ENCODE measurements around the gene ELAVL1. TPM values are rescaled to one million over a fixed set of nuclear protein-coding genes. Genes with fewer than 3 reads are reported as not detected.
A peak's percentile ranks its signal among the peaks of the same experiment; 100 is the strongest.

ELAVL1 gene
- total RNA-seq, 6 experiments from 2014 or later: 25.3 to 33.6 (median 30.3) TPM

DNA sequence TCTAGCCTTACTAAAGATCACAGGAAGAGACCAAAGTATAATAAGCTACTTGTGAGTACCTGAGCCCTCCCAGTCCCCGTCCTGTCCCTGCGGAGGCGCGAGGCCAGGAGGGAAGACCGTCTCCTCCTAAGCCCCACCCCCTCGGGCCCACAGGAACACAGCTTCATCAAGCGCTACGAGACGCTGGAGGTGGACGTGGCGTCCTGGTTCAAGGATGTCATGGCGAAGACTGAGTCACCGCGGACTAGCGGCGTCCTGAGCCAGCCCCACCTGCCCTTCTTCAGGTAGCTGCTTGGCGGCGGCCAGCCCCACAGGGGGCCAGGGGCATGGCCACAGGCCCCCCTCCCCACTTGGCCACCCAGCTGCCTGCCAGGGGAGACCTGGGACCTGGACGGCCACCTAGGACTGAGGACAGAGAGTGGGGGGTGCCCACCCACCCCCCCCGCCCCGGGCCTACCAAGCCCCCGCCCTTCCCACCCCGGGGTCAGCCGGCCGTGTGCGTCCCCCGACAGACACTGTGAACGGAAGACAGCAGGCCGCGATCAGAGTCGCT lies 93.2 kb downstream of the ELAVL1 start:
- Histone ChIP-seq H3K27me3 (no peaks in the 10 kb centered on the region), H3K36me3 (peaks cover 0 to 24% (median 8%) of the 10 kb centered on the region in 4 donors), H3K9me3 (no peaks in the 10 kb centered on the region), H3K4me3 (no peak overlapping the region), H3K4me1 (peaks cover 0 to 15% (median under 1%) of the 10 kb centered on the region in 4 donors), H3K27ac (no peak overlapping the region)
- peak in 2 of 3 donors; percentile 51 to 52 for DNase-seq
- intact Hi-C loops (cut with DNase I): no loop called here
- 100% methylated on average over 2 of the region's 31 CpGs for WGBS (ENCODE audit: insufficient coverage, low coverage, low lambda C conversion rate, missing lambda C conversion rate)
- ATAC-seq: no peak
- TF ChIP-seq, protein P1, sequence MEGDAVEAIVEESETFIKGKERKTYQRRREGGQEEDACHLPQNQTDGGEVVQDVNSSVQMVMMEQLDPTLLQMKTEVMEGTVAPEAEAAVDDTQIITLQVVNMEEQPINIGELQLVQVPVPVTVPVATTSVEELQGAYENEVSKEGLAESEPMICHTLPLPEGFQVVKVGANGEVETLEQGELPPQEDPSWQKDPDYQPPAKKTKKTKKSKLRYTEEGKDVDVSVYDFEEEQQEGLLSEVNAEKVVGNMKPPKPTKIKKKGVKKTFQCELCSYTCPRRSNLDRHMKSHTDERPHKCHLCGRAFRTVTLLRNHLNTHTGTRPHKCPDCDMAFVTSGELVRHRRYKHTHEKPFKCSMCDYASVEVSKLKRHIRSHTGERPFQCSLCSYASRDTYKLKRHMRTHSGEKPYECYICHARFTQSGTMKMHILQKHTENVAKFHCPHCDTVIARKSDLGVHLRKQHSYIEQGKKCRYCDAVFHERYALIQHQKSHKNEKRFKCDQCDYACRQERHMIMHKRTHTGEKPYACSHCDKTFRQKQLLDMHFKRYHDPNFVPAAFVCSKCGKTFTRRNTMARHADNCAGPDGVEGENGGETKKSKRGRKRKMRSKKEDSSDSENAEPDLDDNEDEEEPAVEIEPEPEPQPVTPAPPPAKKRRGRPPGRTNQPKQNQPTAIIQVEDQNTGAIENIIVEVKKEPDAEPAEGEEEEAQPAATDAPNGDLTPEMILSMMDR (IDR thresholded peaks at IDR 0.05): no peak
- no peak for TF ChIP-seq POLR2A (IDR thresholded peaks at IDR 0.05)

DNA sequence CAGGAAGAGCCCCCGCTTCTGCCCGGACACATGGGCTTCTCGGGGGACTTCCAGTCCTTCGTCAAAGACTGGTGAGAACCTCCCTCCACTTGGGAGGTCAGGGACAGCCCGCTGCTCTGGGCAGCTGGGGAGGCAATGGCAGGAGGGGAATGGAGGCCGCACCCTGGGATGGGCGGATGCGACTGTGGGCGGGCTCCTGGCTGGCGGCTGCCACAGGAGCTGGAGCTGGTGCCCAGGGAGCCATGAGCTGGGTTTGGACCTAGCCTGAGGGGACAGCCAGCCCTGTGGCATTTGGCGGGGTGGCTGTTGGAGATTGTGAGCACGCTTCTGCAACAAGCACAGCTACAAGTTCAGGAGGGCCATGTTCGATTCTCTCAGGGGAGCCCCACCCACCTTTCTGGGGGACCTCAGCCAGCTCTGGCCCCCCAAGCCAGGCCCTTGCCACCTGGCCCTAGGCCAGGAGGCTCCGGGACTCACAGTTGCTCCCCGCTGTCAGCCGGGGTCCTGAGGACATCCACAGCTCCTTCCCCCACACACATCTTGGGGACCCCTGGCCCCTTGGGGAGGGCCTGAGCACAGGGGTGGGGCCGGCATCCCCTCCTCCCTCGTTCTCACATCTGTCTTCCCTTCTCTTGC lies 93.8 kb downstream of the ELAVL1 start:
- ATAC-seq: no peak
- no peaks in the 10 kb centered on the region for H3K9me3 ChIP-seq

DNA sequence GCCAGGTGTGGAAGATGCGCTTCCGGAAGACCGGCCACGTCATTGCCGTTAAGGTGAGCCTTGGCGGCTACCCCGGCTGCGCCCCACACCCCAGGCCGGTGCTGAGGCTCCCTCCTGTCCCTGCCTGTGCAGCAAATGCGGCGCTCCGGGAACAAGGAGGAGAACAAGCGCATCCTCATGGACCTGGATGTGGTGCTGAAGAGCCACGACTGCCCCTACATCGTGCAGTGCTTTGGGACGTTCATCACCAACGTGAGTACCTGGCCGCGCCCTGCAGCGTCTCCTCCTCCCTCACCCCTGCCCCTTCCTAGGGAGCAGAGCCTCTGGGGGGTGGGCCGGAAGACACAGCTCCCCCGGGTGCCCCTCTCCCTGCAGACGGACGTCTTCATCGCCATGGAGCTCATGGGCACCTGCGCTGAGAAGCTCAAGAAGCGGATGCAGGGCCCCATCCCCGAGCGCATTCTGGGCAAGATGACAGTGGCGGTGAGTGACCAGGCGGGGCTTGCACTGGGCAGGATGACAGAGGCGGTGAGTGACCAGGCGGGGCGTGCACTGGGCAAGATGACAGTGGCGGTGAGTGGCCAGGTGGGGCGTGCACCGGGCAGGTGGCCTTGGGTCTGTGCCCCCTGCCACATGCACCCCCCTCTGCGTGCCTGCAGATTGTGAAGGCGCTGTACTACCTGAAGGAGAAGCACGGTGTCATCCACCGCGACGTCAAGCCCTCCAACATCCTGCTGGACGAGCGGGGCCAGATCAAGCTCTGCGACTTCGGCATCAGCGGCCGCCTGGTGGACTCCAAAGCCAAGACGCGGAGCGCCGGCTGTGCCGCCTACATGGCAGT lies 94.9 kb downstream of the ELAVL1 start:
- H3K9me3 ChIP-seq: no peaks in the 10 kb centered on the region
- H3K4me1 ChIP-seq: no peaks in the 10 kb centered on the region
- no peaks in the 10 kb centered on the region for H3K27me3 ChIP-seq
- peak in 2 of 3 donors; percentile 54 to 57 for DNase-seq
- peaks cover 0 to 24% (median 8%) of the 10 kb centered on the region in 4 donors for H3K36me3 ChIP-seq
- 94% methylated on average over 15 of the region's 54 CpGs for WGBS (ENCODE audit: insufficient coverage, low coverage, low lambda C conversion rate, missing lambda C conversion rate)
- intact Hi-C loops (cut with DNase I): no loop called here
- H3K27ac ChIP-seq: no peak overlapping the region
- no peak overlapping the region for H3K4me3 ChIP-seq
- ATAC-seq: peak in 2 of 4 donors; percentile 4 to 31
- TF ChIP-seq, protein P1 (IDR thresholded peaks at IDR 0.05): no peak
- no peak for TF ChIP-seq POLR2A (IDR thresholded peaks at IDR 0.05)

More for the DNA sequence above, 93.8 kb downstream of the ELAVL1 start:
- intact Hi-C loops (cut with DNase I): no loop called here
- Histone ChIP-seq H3K4me1 (peaks cover 0 to 9% (median 0%) of the 10 kb centered on the region in 4 donors), H3K36me3 (peaks cover 0 to 24% (median 8%) of the 10 kb centered on the region in 4 donors), H3K27ac (no peak overlapping the region), H3K4me3 (no peak overlapping the region), H3K27me3 (no peaks in the 10 kb centered on the region)
- no peak for TF ChIP-seq POLR2A (IDR thresholded peaks at IDR 0.05)
- TF ChIP-seq, protein P1 (IDR thresholded peaks at IDR 0.05): no peak
- WGBS (ENCODE audit: insufficient coverage, low coverage, low lambda C conversion rate, missing lambda C conversion rate): 80% methylated on average over 2 of the region's 18 CpGs
- peak in 2 of 3 donors; percentile 46 to 56 for DNase-seq

DNA sequence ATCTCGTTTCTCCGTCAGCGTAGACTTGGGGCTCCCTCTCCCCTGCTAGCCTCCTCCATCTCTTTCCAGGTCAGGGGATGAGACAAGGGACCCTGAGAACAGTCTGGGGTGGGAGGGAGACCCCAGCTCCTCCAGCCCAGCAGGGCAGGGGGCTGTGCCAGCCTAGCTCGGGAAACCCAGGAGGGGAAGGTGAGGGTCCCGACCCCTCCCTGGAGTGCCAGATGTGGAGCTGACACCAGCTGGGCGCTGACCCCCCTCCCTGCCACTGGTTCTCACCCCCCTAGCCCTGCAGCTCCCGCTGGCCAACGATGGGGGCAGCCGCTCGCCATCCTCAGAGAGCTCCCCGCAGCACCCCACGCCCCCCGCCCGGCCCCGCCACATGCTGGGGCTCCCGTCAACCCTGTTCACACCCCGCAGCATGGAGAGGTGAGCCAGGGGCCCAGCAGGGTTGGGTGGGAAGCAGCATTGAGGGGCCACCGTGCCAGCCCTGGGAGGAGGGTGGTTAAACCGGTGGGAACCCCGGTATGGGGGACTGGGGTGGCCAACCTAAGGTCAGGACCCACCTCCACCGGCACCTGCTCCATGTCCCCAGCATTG lies 95.9 kb downstream of the ELAVL1 start:
- WGBS (ENCODE audit: insufficient coverage, low coverage, low lambda C conversion rate, missing lambda C conversion rate): 69% methylated on average over 3 of the region's 21 CpGs
- TF ChIP-seq, protein P1 (IDR thresholded peaks at IDR 0.05): no peak
- no peak for TF ChIP-seq POLR2A (IDR thresholded peaks at IDR 0.05)
- Histone ChIP-seq H3K36me3 (peaks cover 0 to 24% (median 8%) of the 10 kb centered on the region in 4 donors), H3K4me1 (peaks cover 0 to 8% (median 0%) of the 10 kb centered on the region in 4 donors), H3K9me3 (no peaks in the 10 kb centered on the region), H3K27ac (no peak overlapping the region), H3K4me3 (no peak overlapping the region), H3K27me3 (no peaks in the 10 kb centered on the region)
- peak in 2 of 3 donors; percentile 49 for DNase-seq
- no peak for ATAC-seq
- intact Hi-C loops (cut with DNase I): loop anchor here (5.0 to 10.0 kb wide), 2 partner anchors 55 to 62 kb away; no protein-coding TSS in a partner anchor

Measured in right lobe of liver (tissue), 6 donors.